HG02870 (cell line): ENCODE measurements around the gene ADGRA3.
"Not testable (repeated sequence)": the region's sequence is repeated elsewhere in the genome, so short reads cannot be mapped to it uniquely, and the experiment has no call there.

Experiments used
- ATAC-seq: cut with Tn5 transposase; IDR thresholded peaks from one replicate; pipeline ENCODE4 v1.9.1; 2021; ENCODE audit warnings: mild to moderate bottlenecking, moderate library complexity; ENCODE audit not compliant: unreplicated experiment

ADGRA3 gene

GRCh38 chr4:22482250-22483127 lies 33.4 kb downstream of the ADGRA3 start:
- ATAC-seq = no peak

GRCh38 chr4:22480675-22481327 lies 35.1 kb downstream of the ADGRA3 start:
- ATAC-seq = no peak

GRCh38 chr4:22478426-22478825 lies 37.4 kb downstream of the ADGRA3 start:
- ATAC-seq = no peak

GRCh38 chr4:22477813-22478182 lies 38.1 kb downstream of the ADGRA3 start:
- ATAC-seq = no peak

DNA sequence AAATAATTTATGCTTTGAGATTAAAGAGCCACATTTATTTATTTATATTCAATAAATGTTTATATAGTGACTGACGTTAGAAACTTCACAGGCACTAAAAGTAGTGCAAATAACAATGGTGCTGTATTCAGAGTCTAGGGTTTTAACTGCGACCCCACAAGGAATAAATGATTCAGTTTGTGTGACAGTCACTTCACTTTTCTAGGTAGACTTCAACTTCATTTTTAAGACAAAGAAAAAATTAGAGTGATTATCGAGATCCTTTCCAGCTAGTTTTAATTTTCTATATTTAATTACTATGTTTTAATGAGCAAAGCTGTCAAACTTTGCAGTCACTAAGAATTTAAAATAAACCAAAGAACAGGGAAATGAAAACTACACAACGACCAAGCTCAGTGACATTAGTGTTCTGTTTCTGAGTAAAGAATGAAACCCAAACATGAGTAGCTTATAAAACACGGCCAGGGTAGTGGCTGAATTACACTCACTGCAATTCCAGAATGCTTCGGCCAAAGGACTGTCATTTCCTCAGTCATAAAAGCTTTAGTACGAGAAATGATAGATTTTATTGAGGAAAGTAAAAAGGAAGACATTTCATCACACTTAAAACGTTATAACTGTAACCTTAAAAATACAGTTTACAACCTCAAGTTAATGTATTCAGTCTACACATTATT lies 38.6 kb downstream of the ADGRA3 start:
- no peak for ATAC-seq

DNA sequence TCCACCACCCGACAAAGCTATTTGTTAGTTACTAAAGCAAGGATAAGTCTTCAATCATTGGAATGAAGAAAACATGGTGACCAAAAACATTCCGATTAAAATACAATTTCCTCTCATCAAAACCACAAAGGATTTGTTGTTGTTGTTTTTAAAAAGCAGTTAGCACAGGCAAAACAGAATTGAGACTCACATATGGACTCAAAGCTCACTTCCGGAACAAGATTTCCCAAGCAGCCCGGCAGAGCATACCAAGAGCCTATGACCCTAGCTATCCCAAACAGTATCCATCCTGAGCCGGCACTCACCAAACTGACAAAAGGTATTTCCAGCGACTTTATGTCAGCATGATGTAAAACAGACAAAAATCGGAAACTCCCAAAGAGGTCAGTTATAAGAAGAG lies 39.9 kb downstream of the ADGRA3 start:
- ATAC-seq = no peak

DNA sequence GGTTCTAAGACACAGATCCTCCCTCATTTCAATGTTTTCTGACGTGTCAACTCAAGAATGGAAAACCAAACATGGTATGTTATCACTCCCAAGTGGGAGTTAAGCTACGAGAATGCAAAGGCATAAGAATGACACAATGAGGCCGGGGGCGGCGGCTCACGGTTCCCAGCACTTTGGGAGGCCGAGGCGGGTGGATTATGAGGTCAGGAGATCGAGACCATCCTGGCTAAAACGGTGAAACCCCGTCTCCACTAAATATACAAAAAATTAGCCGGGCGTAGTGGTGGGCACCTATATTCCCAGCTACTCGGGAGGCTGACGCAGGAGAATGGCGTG lies 40.6 kb downstream of the ADGRA3 start:
- not testable (repeated sequence) for ATAC-seq

GRCh38 chr4:22474636-22475310 lies 41.1 kb downstream of the ADGRA3 start:
- ATAC-seq = no peak

- no peak for ATAC-seq
Measured at GRCh38 chr4:22473268-22473667, 42.6 kb downstream of the ADGRA3 start.

- ATAC-seq = no peak
Measured at GRCh38 chr4:22471999-22472461, 43.8 kb downstream of the ADGRA3 start.

- no peak for ATAC-seq
Measured at GRCh38 chr4:22471419-22471818, 44.4 kb downstream of the ADGRA3 start.

GRCh38 chr4:22466581-22466980 lies 49.3 kb downstream of the ADGRA3 start:
- ATAC-seq = no peak

DNA sequence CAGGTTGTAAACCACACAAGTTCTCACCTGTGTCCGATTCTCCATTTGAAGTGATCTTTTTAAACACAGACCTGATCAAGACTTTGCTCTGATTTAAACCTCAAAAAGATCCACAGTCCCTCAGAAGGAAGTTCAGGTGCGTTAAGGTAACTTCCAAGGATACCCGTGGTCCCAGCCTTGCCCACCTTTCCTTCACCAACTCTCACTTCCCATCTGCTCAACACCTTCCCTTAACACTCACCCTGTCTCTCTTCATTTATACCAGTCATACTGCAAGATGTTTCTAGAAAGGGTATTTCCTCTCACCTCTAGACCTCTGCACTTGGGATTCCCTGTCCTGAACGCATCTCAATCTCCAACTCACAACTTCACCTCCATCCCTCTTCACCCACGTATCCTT lies 49.9 kb downstream of the ADGRA3 start:
- ATAC-seq = no peak

DNA sequence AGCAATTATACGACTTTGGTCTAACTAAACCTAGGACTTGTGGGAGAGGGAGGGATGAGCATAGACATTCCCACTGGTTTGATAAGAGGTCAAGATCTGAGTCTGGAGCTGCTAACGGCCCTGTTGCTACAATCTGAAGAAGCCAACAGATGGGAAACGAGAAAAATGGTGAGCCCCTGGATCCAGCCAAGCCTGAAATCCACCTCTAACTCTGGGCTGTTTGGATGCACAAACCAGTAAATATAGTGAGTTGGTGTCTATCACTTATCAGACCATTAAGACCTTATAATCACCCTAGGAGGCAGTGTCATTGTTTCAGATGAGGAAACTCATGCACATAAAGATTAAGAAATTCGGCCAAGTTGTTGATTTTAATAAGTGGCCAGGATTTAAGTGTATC lies 50.5 kb downstream of the ADGRA3 start:
- no peak for ATAC-seq

DNA sequence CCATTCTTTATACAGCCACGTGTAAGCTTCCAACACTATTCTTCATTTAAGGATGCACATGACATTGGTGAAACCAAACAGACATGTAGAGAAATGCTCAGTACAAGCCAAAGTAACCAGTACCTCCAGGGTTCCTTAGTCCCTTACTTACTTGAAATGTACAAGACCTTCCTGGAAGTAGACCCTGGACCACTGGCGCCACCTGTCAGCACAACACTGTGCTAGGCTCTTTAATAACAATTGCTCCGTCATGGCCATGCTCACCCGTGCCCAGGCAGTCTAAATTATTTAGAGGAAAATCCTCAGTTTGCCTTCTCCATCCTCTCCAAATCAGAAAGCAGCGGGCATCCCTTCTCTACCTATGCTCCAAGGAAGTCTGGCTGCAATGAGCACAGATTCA lies 52.7 kb downstream of the ADGRA3 start:
- no peak for ATAC-seq

DNA sequence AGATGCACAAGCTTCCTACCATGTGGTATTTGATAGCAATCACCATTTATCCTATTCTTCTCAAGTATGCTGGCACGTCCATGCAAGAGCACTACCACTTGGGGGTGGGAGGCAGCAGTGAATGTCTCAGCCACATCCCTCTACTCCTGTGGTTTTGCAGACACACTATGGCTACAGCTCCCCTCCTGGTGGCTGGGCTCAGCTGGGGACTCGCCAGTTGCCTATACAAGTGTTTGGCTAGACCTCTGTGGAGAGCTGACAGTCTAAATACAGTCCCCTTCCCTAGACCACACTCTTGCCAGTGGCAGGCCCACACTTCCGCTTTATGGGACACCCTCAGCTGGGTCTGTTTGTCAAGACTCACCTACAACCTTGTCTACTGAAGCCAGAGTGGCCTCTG lies 53.2 kb downstream of the ADGRA3 start:
- no peak for ATAC-seq

DNA sequence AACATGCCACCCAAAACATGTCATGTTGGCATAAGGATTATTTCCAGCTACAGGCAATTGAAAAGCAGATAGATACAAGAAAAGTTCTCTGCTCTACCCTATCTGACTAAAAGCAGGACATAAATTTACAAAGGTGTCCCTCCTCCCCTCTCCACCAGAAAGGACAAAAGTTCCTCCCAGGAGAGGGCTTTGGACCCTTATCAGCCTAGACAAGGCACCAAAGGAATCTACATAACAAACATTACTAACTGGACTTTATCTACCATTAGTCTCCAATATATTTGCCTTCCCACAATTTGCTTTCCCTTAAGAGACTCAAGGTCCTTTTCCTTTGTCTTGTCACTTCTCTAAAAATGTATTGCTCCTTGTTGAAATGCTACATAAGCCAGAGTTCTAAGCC lies 55.6 kb downstream of the ADGRA3 start:
- ATAC-seq = no peak

DNA sequence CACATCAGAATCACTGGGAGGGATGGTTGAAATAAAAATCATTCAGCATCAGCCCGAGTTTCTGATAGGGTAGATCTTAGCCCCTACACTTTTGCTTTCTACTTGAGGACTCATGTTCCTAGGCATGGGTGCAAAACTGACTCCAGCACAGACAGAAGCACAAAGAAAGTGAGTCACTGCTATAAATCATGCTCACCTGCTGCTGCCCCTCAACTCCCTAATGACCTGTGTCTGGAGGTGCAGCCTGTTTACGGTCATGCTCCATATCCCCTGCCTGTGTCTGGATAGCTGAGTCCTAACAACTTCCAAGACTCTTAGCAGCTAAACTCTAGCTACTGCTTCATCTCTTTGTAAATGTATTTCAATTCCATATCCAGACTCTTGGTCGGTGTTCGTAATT lies 57.8 kb downstream of the ADGRA3 start:
- no peak for ATAC-seq

DNA sequence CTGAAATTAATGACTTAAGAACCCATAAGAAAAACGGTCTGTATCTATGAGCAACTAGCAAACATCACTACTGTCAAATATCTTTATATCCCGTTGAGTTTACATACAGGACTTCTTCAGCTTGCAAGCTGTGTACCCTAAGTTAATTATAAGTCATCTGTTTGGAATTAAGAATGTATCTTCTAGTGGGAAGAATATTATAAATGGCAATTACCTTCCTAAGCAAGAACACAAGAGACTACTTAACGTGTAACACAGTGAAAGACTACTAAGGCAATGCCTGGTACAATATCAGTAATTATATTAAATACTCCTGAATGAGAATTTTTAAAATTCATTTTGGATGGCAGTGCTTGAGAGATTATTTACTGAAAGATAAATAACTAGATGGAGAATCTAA lies 58.5 kb downstream of the ADGRA3 start:
- no peak for ATAC-seq

- no peak for ATAC-seq
Measured at GRCh38 chr4:22456291-22456690, 59.6 kb downstream of the ADGRA3 start.

DNA sequence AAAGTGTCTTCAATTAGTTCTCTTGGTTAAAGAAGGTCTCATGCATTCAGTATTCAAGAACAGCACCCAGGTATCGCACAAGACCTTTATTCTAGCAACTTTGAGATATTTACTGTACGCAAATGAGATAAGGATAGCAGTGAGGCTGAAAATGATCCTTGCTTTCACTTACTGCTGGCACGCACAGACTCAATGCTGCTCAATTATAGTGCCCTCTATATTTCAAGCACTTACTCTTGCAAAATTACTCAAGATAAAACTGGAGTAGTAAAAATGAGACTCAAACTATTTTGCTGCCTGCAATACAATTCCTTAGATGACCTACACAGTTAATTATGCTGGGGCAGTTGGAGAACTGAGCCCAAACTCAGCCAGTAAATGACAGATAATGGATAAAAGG lies 60.9 kb downstream of the ADGRA3 start:
- ATAC-seq = peak; percentile 69
